SK-N-SH (cell line): ENCODE results near the gene NAV2. TPM values are rescaled to one million over a fixed set of nuclear protein-coding genes. Genes with fewer than 3 reads are reported as not detected.

Experiments
- CTCF ChIA-PET: fragments of 300-600, 350-600 bp; formaldehyde crosslinking; extraction: SDS; loops from one replicate; lab custom pipeline; 2021; lab: Yijun Ruan, JAX
- POLR2A ChIA-PET: fragments of 350-600 bp; sonication (Branson Sonifier 250); formaldehyde crosslinking; extraction: SDS; loops from one replicate; lab custom pipeline; 2020; ENCODE audit warnings: antibody characterized with exemption, inconsistent platforms; lab: Yijun Ruan, JAX
- DNase-seq: peaks from one replicate; pipeline ENCODE4 v3.0.0; 2012
- H2AFZ ChIP-seq: fragments of 200-600 bp; sonication (generic); 2 replicates; pipeline ENCODE4 v1.8.1; 2016; ENCODE audit warnings: antibody characterized with exemption, mild to moderate bottlenecking, low read depth
- H3F3A ChIP-seq: fragments of 200-600 bp; sonication (generic); replicated peaks from 2 replicates; pipeline ENCODE3; 2016; ENCODE audit warnings: antibody characterized with exemption, mild to moderate bottlenecking; ENCODE audit not compliant: insufficient read depth
- H3K27ac ChIP-seq, 2 experiments: fragments of 200-500 bp in 1 of 2; fragments of 200-600 bp in 1 of 2; sonication (Bioruptor generic) in 1 of 2; sonication (generic), shearing (Covaris generic) in 1 of 2; 2 replicates each; pipeline versions ENCODE4 v1.5.1 to v1.6.1; 2014 to 2016; ENCODE audit warnings: low read depth in 2 of 2, inconsistent platforms in 1 of 2, low read length in 1 of 2, mild to moderate bottlenecking in 1 of 2, mixed read lengths in 1 of 2
- H3K27me3 ChIP-seq: fragments of 200-600 bp; sonication (generic), shearing (Covaris generic); 2 replicates; pipeline ENCODE4 v1.6.1; 2016; ENCODE audit warnings: mixed run types; ENCODE audit not compliant: insufficient read depth
- H3K36me3 ChIP-seq, 2 experiments: fragments of 200-500 bp in 1 of 2; fragments of 200-600 bp in 1 of 2; sonication (Bioruptor generic) in 1 of 2; sonication (generic) in 1 of 2; replicated peaks in 1 of 2; 2 replicates each; pipeline versions ENCODE3 to v1.5.1; 2014 to 2016; ENCODE audit warnings: low read length in 1 of 2, mild to moderate bottlenecking in 1 of 2; ENCODE audit not compliant: insufficient read depth in 2 of 2, control insufficient read depth in 1 of 2
- H3K4me1 ChIP-seq, 2 experiments: fragments of 200-500 bp in 1 of 2; fragments of 200-600 bp in 1 of 2; sonication (Bioruptor generic) in 1 of 2; sonication (generic), shearing (Covaris generic) in 1 of 2; 2 replicates each; pipeline versions ENCODE4 v1.5.1 to v1.6.1; 2014 to 2016; ENCODE audit warnings: low read depth in 1 of 2, low read length in 1 of 2, mixed run types in 1 of 2; ENCODE audit not compliant: insufficient read depth in 2 of 2, control insufficient read depth in 1 of 2
- H3K4me2 ChIP-seq: fragments of 200-600 bp; sonication (generic), shearing (Covaris generic); 2 replicates; pipeline ENCODE4 v1.6.1; 2017; ENCODE audit warnings: mixed run types
- H3K4me3 ChIP-seq, 2 experiments: fragments of 200-500 bp in 1 of 2; fragments of 200-600 bp in 1 of 2; sonication (Bioruptor generic) in 1 of 2; sonication (generic), shearing (Covaris generic) in 1 of 2; 2 replicates each; pipeline versions ENCODE4 v1.5.1 to v1.8.1; 2014 to 2016; ENCODE audit warnings: low read depth in 2 of 2, inconsistent platforms in 1 of 2, low read length in 1 of 2, mild to moderate bottlenecking in 1 of 2, mixed read lengths in 1 of 2, moderate library complexity in 1 of 2
- H3K79me2 ChIP-seq: fragments of 200-600 bp; sonication (generic); 2 replicates; pipeline ENCODE4 v1.8.1; 2017; ENCODE audit warnings: mild to moderate bottlenecking; ENCODE audit not compliant: insufficient read depth
- H3K9ac ChIP-seq: fragments of 200-600 bp; sonication (generic); 2 replicates; pipeline ENCODE4 v1.6.1; 2017; ENCODE audit warnings: mixed run types
- H3K9me2 ChIP-seq: fragments of 200-600 bp; sonication (generic); 2 replicates; pipeline ENCODE4 v1.6.1; 2017; ENCODE audit warnings: mixed run types
- H3K9me3 ChIP-seq: fragments of 200-600 bp; sonication (generic); 2 replicates; pipeline ENCODE4 v1.6.1; 2017; ENCODE audit warnings: mixed run types, mild to moderate bottlenecking, moderate library complexity
- H4K20me1 ChIP-seq: fragments of 200-600 bp; sonication (generic); 2 replicates; pipeline ENCODE4 v1.6.1; 2017; ENCODE audit warnings: mild to moderate bottlenecking, mixed run types; ENCODE audit not compliant: insufficient read depth
- ELF1 ChIP-seq: IDR thresholded peaks from 2 replicates; pipeline ENCODE4 v1.4.0; 2012
- EP300 ChIP-seq, 2 experiments: IDR thresholded peaks; 2 replicates each; pipeline versions ENCODE4 v1.4.0 to v1.6.1; 2012; ENCODE audit warnings: borderline replicate concordance in 1 of 2, low read depth in 1 of 2, low read length in 1 of 2
- EZH2phosphoT487 ChIP-seq: fragments of 200-600 bp; sonication (generic); IDR thresholded peaks from 2 replicates; pipeline ENCODE4 v1.6.1; 2017; ENCODE audit warnings: low read depth, mixed run types, mild to moderate bottlenecking, antibody characterized with exemption, moderate library complexity, borderline replicate concordance
- FOSL2 ChIP-seq: IDR thresholded peaks from 2 replicates; pipeline ENCODE4 v1.4.0; 2012; ENCODE audit warnings: low read depth, mild to moderate bottlenecking, moderate library complexity, borderline replicate concordance
- GABPA ChIP-seq: IDR thresholded peaks from 2 replicates; pipeline ENCODE4 v1.4.0; 2012; ENCODE audit warnings: low read depth, mild to moderate bottlenecking
- IRF3 ChIP-seq: fragments of 150-350 bp; IDR thresholded peaks from 2 replicates; pipeline ENCODE4 v1.6.1; 2016; ENCODE audit warnings: mild to moderate bottlenecking, low read depth, low read length
- MXI1 ChIP-seq: IDR thresholded peaks from 2 replicates; pipeline ENCODE4 v1.6.1; 2012; ENCODE audit warnings: mild to moderate bottlenecking, low read depth, low read length, improper control_type of control experiment
- NFIC ChIP-seq: IDR thresholded peaks from 2 replicates; pipeline ENCODE4 v1.4.0; 2012; ENCODE audit warnings: borderline replicate concordance
- PBX3 ChIP-seq: IDR thresholded peaks from 2 replicates; pipeline ENCODE4; 2012
- POLR2AphosphoS5 ChIP-seq: IDR thresholded peaks from 2 replicates; pipeline ENCODE4 v1.6.1; 2012; ENCODE audit warnings: low read depth, low read length
- RCOR1 ChIP-seq: fragments of 150-350 bp; IDR thresholded peaks from 2 replicates; pipeline ENCODE4 v1.6.1; 2017; ENCODE audit warnings: antibody characterized with exemption, low read length
- REST ChIP-seq: IDR thresholded peaks from 2 replicates; pipeline ENCODE4 v1.6.1; 2012; ENCODE audit warnings: mild to moderate bottlenecking, low read depth, low read length, moderate library complexity
- SMC3 ChIP-seq: IDR thresholded peaks from 2 replicates; pipeline ENCODE4 v1.6.1; 2012; ENCODE audit warnings: low read depth, low read length, improper control_type of control experiment
- TAF1 ChIP-seq: IDR thresholded peaks from 2 replicates; pipeline ENCODE4 v1.6.1; 2012; ENCODE audit warnings: low read depth, mild to moderate bottlenecking, low read length, moderate library complexity, borderline replicate concordance
- TCF12 ChIP-seq: IDR thresholded peaks from 2 replicates; pipeline ENCODE4 v1.4.0; 2012
- YY1 ChIP-seq: IDR thresholded peaks from 2 replicates; pipeline ENCODE4 v1.4.0; 2012; ENCODE audit warnings: low read depth, mild to moderate bottlenecking
- ZBTB33 ChIP-seq: IDR thresholded peaks from 2 replicates; pipeline ENCODE4 v1.4.0; 2012; ENCODE audit warnings: low read depth, borderline replicate concordance
- polyA plus RNA-seq, 3 experiments: library from polyadenylated mRNA; depleted of rRNA; stranded (reverse); fragments of >200 nt; gene quantifications; 2 replicates each; pipeline ENCODE4 v1.2.3, GENCODE V29; 2012

Gene NAV2
- polyA plus RNA-seq, 1 of the 3 experiments (the other 2 are of a cell fraction) = 26.2 TPM

- peaks cover 11 to 12% of the 10 kb centered on the region in 2 experiments; a peak in 2 of 4 replicates for H3K4me1 ChIP-seq
- H4K20me1 ChIP-seq = peaks cover 76% of the 10 kb centered on the region
- ChIA-PET CTCF (interaction anchor here (1.0 to 2.3 kb wide), 4 partner anchors 9 to 294 kb away, joined by 3 to 7 read pairs (median 4); no protein-coding TSS in a partner anchor), POLR2A (no interaction called here)
- H3K4me2 ChIP-seq = no peak overlapping the region
- no peaks in the 10 kb centered on the region for H3K9me2 ChIP-seq
- no peak overlapping the region for H3K9ac ChIP-seq
- H3K36me3 ChIP-seq = peaks cover 38 to 54% of the 10 kb centered on the region in 2 experiments
- H3K27me3 ChIP-seq = no peaks in the 10 kb centered on the region
- TF ChIP-seq REST = no peak
- no peak for TF ChIP-seq GABPA
- TF ChIP-seq POLR2AphosphoS5 = no peak
- no peak for TF ChIP-seq IRF3
- TF ChIP-seq TCF12 = no peak
- no peak for TF ChIP-seq MXI1
- no peak for TF ChIP-seq SMC3
- TF ChIP-seq YY1 = no peak
- no peak for TF ChIP-seq PBX3
- TF ChIP-seq ZBTB33 = no peak
- no peak for TF ChIP-seq ELF1
- no peak for TF ChIP-seq EZH2phosphoT487
- no peak for TF ChIP-seq RCOR1
- TF ChIP-seq TAF1 = no peak
- no peak for TF ChIP-seq EP300 (IDR thresholded peaks at IDR 0.05; ENCODE audit: borderline replicate concordance in 1 of 2, low read depth in 1 of 2, low read length in 1 of 2)
- no peak for TF ChIP-seq FOSL2
- TF ChIP-seq NFIC = no peak
- no peak overlapping the region for H2AFZ ChIP-seq
- no peak overlapping the region for H3K27ac ChIP-seq
- H3K9me3 ChIP-seq = no peaks in the 10 kb centered on the region
- peaks cover 10% of the 10 kb centered on the region for H3F3A ChIP-seq
- DNase-seq = no peak
- H3K79me2 ChIP-seq = peaks cover 94% of the 10 kb centered on the region
- no peak overlapping the region for H3K4me3 ChIP-seq
Measured at GRCh38 chr11:19834771-19835170, 122.1 kb downstream of the NAV2 start.
